Keratinocyte (primary cell): ENCODE data around the gene GPR37L1. TPM values are rescaled to one million over a fixed set of nuclear protein-coding genes. Genes with fewer than 3 reads are reported as not detected.

ENCODE experiments used
- DNase-seq: peaks from one replicate; pipeline ENCODE4 v3.0.0-alpha.2; 2011; ENCODE audit warnings: low read depth, missing footprints, low spot score
- FAIRE-seq: peaks from 2 replicates; lab custom pipeline; 2011; peaks lifted over from hg19 to GRCh38; lab: Jason Lieb, UNC
- H2AFZ ChIP-seq: 2 replicates; pipeline ENCODE4 v1.6.0; 2012; ENCODE audit warnings: low read length, control low read depth, inconsistent platforms; ENCODE audit not compliant: control insufficient read depth
- H3K27ac ChIP-seq: 2 replicates; pipeline ENCODE4 v1.5.1; 2011; ENCODE audit warnings: low read length; ENCODE audit not compliant: control insufficient read depth, insufficient read depth
- H3K27me3 ChIP-seq: 3 replicates; pipeline ENCODE4 v1.6.0; 2011; ENCODE audit warnings: low read length; ENCODE audit not compliant: control insufficient read depth, insufficient read depth; ENCODE audit errors: extremely low read depth
- H3K36me3 ChIP-seq, 2 experiments: 2 replicates in 1 of 2; 3 replicates in 1 of 2; pipeline ENCODE4 v1.5.1; 2011; ENCODE audit warnings: low read length in 2 of 2, mild to moderate bottlenecking in 1 of 2; ENCODE audit not compliant: control insufficient read depth in 2 of 2, insufficient read depth in 2 of 2; ENCODE audit errors: extremely low read depth in 1 of 2
- H3K4me1 ChIP-seq: 3 replicates; pipeline ENCODE4 v1.5.1; 2011; ENCODE audit warnings: low read length; ENCODE audit not compliant: control insufficient read depth, insufficient read depth; ENCODE audit errors: extremely low read depth
- H3K4me2 ChIP-seq: 3 replicates; pipeline ENCODE4 v1.6.0; 2011; ENCODE audit warnings: low read depth, low read length; ENCODE audit not compliant: control insufficient read depth, insufficient read depth; ENCODE audit errors: extremely low read depth
- H3K4me3 ChIP-seq, 3 experiments: fragments of 200-600 bp in 1 of 3; sonication (generic) in 1 of 3; 2 replicates in 2 of 3; 3 replicates in 1 of 3; pipeline ENCODE4 v1.5.1; 2011 to 2016; ENCODE audit warnings: low read length in 3 of 3, mild to moderate bottlenecking in 3 of 3, control low read depth in 2 of 3, inconsistent platforms in 1 of 3, low read depth in 1 of 3, mixed read lengths in 1 of 3, mixed run types in 1 of 3, moderate library complexity in 1 of 3; ENCODE audit not compliant: control insufficient read depth in 2 of 3, insufficient read depth in 2 of 3; ENCODE audit errors: extremely low read depth in 1 of 3
- H3K79me2 ChIP-seq: 2 replicates; pipeline ENCODE4 v1.6.0; 2012; ENCODE audit warnings: low read length; ENCODE audit not compliant: control insufficient read depth, insufficient read depth
- H3K9ac ChIP-seq: 3 replicates; pipeline ENCODE4 v1.6.0; 2011; ENCODE audit warnings: low read length; ENCODE audit not compliant: control insufficient read depth, insufficient read depth; ENCODE audit errors: extremely low read depth
- H3K9me1 ChIP-seq: 3 replicates; pipeline ENCODE4 v1.6.0; 2011; ENCODE audit warnings: low read length; ENCODE audit not compliant: control insufficient read depth, insufficient read depth; ENCODE audit errors: extremely low read depth
- H3K9me3 ChIP-seq: 2 replicates; pipeline ENCODE4 v1.5.1; 2012; ENCODE audit warnings: low read depth, low read length; ENCODE audit not compliant: control insufficient read depth
- H4K20me1 ChIP-seq: 3 replicates; pipeline ENCODE4 v1.6.0; 2011; ENCODE audit warnings: low read length; ENCODE audit not compliant: control insufficient read depth, insufficient read depth; ENCODE audit errors: extremely low read depth
- EZH2 ChIP-seq: IDR thresholded peaks from one replicate; pipeline ENCODE4 v1.6.1; 2012; ENCODE audit warnings: inconsistent platforms, mild to moderate bottlenecking, low read length, moderate library complexity
- dilution Hi-C: fragments of 300-500 bp; cut with MboI; formaldehyde crosslinking; loops from one replicate; pipeline ENCODE4 v1.7.0; 2020; ENCODE audit warnings: low sequenced_read_pairs; ENCODE audit not compliant: extremely low pct_ligation_motif_present
- polyA plus RNA-seq, 5 experiments: library from polyadenylated mRNA; depleted of rRNA in 3 of 5; stranded (reverse) in 3 of 5; stranded (forward) in 1 of 5; unstranded in 1 of 5; fragments of >200 nt; gene quantifications; 1 replicate in 1 of 5; 2 replicates in 3 of 5; 3 replicates in 1 of 5; pipeline versions ENCODE4 v1.2.1 to v1.2.3, GENCODE V29; 2011 to 2012; ENCODE audit warnings: missing spikeins in 2 of 5, low read depth in 1 of 5, low replicate concordance in 1 of 5
- TF ChIP-seq, protein P1 (sequence below), 3 experiments: IDR thresholded peaks in 1 of 3; conservative IDR thresholded peaks in 1 of 3; optimal IDR thresholded peaks in 1 of 3; 2 replicates in 2 of 3; 3 replicates in 1 of 3; pipeline versions ENCODE3 to v1.5.1; 2011; ENCODE audit warnings: low read length in 3 of 3, mild to moderate bottlenecking in 3 of 3, moderate library complexity in 2 of 3, control low read depth in 1 of 3, inconsistent platforms in 1 of 3; ENCODE audit not compliant: insufficient read depth in 2 of 3; ENCODE audit errors: extremely low read depth in 1 of 3

GPR37L1 gene
- polyA plus RNA-seq, 1 donor (not counting 4 experiments of a cell fraction or from before 2014, with no cell fraction given) = not detected

DNA sequence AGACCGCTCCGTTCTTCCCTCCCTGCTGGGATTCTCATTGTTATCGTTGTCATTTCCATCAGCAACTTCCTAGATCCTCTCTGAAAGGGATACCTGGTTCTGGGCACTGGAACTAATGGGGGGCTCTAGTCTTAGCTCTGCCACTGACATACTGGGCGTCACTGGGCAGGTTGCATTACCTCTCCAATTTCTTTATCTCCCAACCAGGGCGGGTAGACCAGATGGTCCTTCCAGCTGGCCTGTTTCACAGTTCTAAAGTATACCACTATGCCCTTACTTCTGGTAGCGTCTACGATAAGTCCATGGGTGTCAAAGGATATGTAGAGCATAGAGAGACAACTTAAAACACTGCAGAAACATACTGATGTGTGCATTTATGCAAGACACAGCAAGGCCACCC lies 1.4 kb downstream of the GPR37L1 start:
- Histone ChIP-seq H3K9ac (no peak overlapping the region), H3K4me2 (no peak overlapping the region), H3K79me2 (no peaks in the 10 kb centered on the region), H2AFZ (no peak overlapping the region), H3K27me3 (no peaks in the 10 kb centered on the region), H3K4me3 (no peak overlapping the region), H3K9me3 (no peaks in the 10 kb centered on the region), H3K4me1 (no peaks in the 10 kb centered on the region), H3K36me3 (no peaks in the 10 kb centered on the region), H3K27ac (no peak overlapping the region), H4K20me1 (no peaks in the 10 kb centered on the region), H3K9me1 (no peaks in the 10 kb centered on the region)
- DNase-seq (no peak), FAIRE-seq (no peak)
- no peak for TF ChIP-seq EZH2
- TF ChIP-seq, protein P1, sequence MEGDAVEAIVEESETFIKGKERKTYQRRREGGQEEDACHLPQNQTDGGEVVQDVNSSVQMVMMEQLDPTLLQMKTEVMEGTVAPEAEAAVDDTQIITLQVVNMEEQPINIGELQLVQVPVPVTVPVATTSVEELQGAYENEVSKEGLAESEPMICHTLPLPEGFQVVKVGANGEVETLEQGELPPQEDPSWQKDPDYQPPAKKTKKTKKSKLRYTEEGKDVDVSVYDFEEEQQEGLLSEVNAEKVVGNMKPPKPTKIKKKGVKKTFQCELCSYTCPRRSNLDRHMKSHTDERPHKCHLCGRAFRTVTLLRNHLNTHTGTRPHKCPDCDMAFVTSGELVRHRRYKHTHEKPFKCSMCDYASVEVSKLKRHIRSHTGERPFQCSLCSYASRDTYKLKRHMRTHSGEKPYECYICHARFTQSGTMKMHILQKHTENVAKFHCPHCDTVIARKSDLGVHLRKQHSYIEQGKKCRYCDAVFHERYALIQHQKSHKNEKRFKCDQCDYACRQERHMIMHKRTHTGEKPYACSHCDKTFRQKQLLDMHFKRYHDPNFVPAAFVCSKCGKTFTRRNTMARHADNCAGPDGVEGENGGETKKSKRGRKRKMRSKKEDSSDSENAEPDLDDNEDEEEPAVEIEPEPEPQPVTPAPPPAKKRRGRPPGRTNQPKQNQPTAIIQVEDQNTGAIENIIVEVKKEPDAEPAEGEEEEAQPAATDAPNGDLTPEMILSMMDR (optimal IDR thresholded peaks at IDR 0.05 in 1 of 3, IDR thresholded peaks at IDR 0.05 in 1 of 3, conservative IDR thresholded peaks at IDR 0.05 in 1 of 3; ENCODE audit: extremely low read depth in 1 of 3, insufficient read depth in 2 of 3, low read length in 3 of 3) = no peak
- dilution Hi-C loops = no loop called here

DNA sequence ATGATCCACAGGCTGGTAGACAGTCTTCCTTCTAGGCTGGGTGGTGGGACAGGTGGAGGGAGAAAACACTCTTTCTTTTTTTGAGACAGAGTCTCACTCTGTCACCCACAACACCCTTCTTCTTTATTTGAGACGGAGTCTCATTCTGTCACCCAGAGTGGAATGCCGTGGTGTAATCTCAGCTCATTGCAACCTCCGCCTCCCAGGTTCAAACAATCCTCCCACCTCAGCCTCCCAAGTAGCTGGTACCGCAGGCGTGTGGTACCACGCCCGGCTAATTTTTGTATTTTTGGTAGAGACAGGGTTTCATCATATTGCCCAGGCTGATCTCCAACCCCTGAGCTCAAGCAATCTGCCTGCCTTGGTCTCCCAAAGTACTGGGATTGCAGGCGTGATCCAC lies 2.9 kb downstream of the GPR37L1 start:
- Histone ChIP-seq H3K9me3 (no peaks in the 10 kb centered on the region), H3K79me2 (no peaks in the 10 kb centered on the region), H3K4me2 (no peak overlapping the region), H3K4me3 (no peak overlapping the region), H3K27ac (no peak overlapping the region), H3K9me1 (no peaks in the 10 kb centered on the region), H2AFZ (no peak overlapping the region), H3K9ac (no peak overlapping the region), H3K4me1 (no peaks in the 10 kb centered on the region), H3K36me3 (no peaks in the 10 kb centered on the region), H4K20me1 (no peaks in the 10 kb centered on the region), H3K27me3 (no peaks in the 10 kb centered on the region)
- dilution Hi-C loops = no loop called here
- FAIRE-seq = no peak
- no peak for TF ChIP-seq EZH2
- TF ChIP-seq, protein P1 (optimal IDR thresholded peaks at IDR 0.05 in 1 of 3, IDR thresholded peaks at IDR 0.05 in 1 of 3, conservative IDR thresholded peaks at IDR 0.05 in 1 of 3; ENCODE audit: extremely low read depth in 1 of 3, insufficient read depth in 2 of 3, low read length in 3 of 3) = no peak
- DNase-seq = no peak
